Middle frontal gyrus (tissue), 1 donor: Measurements from ENCODE around the gene XXYLT1.

Experiments used
- DNase-seq: peaks from one replicate; pipeline ENCODE4 v3.0.0-alpha.2; 2015; ENCODE audit warnings: low spot score; ENCODE audit errors: extremely low spot score

Gene XXYLT1

DNA sequence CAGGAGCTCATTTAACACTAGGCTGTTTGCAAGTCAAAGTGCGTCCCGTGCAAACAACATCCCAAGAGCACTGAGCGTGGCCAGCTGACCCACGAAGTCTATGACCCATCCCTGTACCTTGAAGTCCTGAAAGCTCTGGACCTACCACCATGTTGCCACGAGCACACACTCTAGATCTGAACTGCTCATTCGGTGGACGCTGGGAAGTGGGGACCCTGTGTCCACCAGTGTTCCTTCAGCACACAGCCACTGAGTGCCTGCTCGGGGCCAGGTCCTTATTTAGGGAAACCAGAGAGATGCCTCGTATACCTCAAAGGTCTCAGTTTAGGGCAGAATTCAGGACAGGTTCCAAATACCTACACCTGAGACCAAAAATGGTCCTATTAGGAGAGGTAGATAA, 236.9 kb downstream of the XXYLT1 start:
- no peak for DNase-seq

- DNase-seq, result no peak
Observed at GRCh38 chr3:195033531-195034091, 237.3 kb downstream of the XXYLT1 start.

- no peak for DNase-seq
Observed at GRCh38 chr3:195032955-195033354, 238.0 kb downstream of the XXYLT1 start.

- DNase-seq, result no peak
Observed at GRCh38 chr3:195032106-195032759, 238.7 kb downstream of the XXYLT1 start.

DNA sequence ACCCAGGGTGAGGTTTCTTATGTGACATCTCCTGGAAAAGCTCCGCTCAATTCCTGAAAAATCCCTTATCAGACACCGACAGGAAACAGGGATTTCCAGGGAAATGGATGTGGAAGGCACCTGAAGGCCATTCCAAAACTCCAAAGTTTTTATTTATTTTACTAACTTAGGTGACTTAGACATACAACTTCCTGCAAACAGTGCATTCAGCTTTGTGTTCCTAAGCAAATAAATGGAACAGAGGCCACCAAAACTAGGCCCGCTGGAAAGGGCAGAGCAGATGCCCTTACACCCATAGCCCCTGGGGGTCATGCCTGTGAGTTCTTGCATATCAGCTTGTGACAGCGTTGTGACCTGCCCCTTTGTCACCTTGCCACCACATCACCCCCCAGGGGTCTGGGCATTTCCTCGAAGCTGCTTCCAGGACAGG, 239.4 kb downstream of the XXYLT1 start:
- no peak for DNase-seq

GRCh38 chr3:195030791-195031321, 240.1 kb downstream of the XXYLT1 start:
- no peak for DNase-seq

DNA sequence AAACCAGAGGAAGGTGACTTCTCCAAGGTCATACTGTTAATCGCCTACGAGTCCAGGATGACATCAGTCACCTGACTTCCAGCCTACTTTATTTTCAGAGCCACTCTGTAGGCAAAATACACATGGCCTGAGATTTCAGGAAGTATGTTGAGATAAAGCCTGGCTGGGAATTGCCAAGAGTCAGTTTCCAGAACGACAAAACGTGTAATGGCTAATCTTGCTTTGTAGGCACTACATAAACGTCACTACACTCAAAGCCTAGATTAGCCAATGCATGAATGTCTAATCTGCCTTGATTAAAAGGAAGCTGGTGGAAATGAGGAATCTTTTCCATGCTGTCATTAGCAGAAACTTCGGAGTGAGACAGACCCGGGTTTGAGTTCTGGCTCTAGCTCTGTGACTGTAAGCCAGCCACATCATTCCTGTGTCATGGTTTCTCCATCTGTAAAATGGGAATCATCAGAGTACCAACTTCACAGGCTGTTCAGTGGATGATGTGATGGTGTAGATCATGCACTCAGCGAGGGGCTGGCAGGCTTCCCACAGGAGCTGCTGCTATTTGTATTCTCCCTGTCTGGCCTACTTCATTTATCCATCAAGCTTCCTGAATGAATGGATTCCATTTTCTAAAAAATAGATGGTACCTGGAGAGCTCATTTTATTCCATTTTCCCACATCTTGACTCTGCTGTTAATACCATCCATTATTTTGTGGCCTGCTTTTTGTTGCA, 241.9 kb downstream of the XXYLT1 start:
- DNase-seq, result no peak

GRCh38 chr3:195025884-195026200, 245.1 kb downstream of the XXYLT1 start:
- no peak for DNase-seq

DNA sequence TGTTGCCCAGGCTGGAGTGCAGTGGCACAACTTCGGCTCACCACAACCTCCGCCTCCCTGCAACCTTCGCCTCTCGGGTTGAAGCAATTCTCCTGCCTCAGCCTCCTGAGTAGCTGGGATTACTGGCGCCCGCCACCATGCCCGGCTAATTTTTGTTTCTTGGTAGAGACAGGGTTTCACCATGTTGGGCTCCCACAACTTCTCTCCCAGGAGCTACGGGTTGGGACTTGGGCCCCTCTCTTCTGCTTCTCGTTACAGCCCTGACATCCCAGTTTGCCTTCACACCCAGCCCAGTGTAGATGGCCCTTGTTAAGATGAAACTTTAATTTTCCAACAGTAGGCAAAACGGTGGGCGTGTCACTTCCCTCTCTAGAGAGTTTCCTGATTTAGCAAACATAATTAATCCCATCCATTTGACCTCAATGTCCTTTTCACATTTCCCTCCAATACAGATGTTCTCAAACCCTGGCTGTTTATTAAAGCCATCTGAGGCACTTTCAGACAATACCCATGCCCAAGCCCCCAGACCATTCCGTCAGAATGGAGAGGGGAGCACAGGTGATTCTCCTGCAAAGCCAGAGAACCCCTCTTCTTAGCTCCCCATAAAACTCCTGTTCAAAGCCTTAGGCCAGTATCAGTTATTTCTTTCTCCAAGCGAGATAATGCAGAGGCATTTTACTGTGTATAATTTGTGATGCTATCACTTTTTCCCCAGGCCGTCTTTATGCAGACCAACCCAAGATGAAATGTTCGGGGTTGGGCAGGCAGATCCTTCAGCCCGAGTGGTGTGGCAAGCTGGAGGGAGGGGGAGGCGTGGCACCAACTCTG, 245.7 kb downstream of the XXYLT1 start:
- DNase-seq, result no peak

- DNase-seq, result no peak
Observed at GRCh38 chr3:195023989-195024388, 247.0 kb downstream of the XXYLT1 start.

GRCh38 chr3:195023576-195023975, 247.4 kb downstream of the XXYLT1 start:
- DNase-seq, result no peak

DNA sequence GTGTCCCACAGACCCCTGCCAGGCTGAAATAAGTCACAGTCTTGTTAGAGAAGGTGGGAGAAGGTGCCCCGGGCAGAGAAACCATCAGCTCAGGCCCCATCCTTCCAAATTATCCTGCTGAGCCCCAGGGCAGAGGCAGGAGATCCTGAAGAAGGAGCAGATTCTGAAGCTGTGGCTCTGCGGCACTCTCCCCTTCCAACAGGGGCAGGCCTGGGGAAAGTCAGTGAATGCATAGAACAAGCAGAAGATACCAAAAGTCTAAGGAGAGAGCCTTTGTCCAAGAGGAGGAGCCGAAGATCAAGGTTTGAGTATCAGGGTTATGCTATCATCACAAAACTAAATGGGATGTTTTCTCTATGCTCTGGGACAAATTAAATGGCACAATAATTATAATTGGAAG, 249.3 kb downstream of the XXYLT1 start:
- no peak for DNase-seq

DNA sequence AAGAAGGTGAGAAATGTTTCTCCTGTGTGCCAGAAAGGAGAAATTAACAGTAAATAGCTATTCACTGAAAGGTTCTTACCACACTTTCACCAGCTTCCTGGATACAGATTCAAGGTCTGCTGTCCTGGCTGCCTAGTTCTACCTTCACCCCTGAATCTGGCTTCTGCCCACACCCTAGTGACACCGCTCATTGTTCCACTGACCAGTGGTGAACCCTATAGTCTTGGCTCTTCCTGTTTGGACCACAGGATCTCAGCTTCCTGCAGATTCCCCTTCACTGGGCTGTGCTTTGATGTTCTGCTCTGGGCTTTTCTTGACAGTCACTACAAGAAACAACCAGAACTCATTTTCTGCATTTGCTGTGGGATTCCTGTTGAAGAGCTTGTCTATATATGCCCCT, 250.0 kb downstream of the XXYLT1 start:
- no peak for DNase-seq

DNA sequence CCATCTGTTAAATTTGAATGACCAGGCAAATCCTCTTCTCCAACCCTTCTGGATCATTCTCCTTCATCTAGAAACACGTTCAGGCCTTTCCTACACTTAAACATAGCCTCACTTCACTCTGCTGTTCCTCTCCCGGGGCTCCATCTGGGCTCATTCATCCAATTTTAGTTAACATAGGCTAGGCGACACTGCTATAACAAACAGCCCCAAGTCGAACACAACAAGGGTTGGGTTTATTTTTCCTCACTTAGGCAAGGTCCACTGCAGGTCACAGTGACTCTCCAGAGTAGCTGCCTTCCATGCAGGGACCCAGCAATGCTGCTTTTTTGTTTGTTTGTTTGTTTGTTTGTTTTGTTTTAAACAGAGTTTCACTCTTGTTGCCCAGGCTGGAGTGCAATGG, 250.8 kb downstream of the XXYLT1 start:
- no peak for DNase-seq

DNA sequence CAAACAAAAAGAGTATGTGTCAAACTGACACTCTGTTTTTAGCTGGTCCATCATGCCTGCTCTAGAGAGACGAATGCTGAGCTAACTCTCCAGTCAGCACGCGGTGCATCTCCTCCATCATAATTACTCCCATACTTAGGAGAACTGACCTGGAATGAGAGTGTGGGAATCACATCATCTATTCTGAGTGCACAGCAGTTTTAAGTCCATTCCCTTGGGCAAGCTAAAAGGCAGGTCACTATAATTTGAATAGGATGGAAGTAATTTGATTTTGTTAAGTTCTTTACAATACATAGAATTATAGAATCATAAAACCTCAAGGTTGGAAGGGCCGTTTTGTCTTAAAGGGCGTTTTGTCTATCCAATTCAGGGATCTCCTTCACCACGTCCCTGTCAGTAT, 251.6 kb downstream of the XXYLT1 start:
- no peak for DNase-seq
